ENCODE results near the gene DOCK2. TPM values are rescaled to one million over a fixed set of nuclear protein-coding genes. Genes with fewer than 3 reads are reported as not detected.
"Not testable (repeated sequence)": the region's sequence is repeated elsewhere in the genome, so short reads cannot be mapped to it uniquely, and the experiment has no call there.

The DOCK2 gene
- total RNA-seq, 1 donor from 2014 or later, result 0.77 TPM

DNA sequence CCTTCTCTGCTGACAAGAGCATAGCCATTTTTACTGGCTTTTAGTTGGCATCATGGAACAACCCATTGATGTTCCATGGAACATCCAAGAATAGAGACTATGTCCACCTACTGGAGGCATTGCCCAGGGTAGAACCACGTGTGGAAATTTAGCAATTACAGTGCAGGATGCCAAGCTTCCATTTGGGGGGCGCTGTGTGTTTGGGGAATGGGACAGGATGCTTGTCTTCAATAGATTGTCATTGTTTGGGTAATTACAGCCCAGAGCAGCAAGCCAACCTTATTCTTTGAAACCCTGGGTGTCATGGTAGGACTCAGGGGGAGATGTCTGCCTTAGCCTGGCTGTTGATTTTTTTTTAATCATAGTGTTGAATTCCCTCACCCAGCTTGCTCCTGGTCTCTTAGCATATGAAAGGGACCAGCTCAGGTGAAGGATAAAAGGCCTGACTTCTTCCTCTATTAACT lies 171.1 kb downstream of the DOCK2 start:
- Mint-ChIP-seq H3K27me3 (ENCODE audit: low read depth) (peaks cover 18% of the 10 kb centered on the region), H3K4me1 (no peaks in the 10 kb centered on the region), H3K36me3 (ENCODE audit: low read depth) (no peaks in the 10 kb centered on the region), H3K27ac (ENCODE audit: unreplicated experiment) (no peak overlapping the region), H3K9me3 (no peaks in the 10 kb centered on the region), H3K4me3 (no peak overlapping the region)
- DNase-seq (ENCODE audit: low read depth, low spot score), result no peak
- TF ChIP-seq, protein P1, sequence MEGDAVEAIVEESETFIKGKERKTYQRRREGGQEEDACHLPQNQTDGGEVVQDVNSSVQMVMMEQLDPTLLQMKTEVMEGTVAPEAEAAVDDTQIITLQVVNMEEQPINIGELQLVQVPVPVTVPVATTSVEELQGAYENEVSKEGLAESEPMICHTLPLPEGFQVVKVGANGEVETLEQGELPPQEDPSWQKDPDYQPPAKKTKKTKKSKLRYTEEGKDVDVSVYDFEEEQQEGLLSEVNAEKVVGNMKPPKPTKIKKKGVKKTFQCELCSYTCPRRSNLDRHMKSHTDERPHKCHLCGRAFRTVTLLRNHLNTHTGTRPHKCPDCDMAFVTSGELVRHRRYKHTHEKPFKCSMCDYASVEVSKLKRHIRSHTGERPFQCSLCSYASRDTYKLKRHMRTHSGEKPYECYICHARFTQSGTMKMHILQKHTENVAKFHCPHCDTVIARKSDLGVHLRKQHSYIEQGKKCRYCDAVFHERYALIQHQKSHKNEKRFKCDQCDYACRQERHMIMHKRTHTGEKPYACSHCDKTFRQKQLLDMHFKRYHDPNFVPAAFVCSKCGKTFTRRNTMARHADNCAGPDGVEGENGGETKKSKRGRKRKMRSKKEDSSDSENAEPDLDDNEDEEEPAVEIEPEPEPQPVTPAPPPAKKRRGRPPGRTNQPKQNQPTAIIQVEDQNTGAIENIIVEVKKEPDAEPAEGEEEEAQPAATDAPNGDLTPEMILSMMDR (conservative IDR thresholded peaks at IDR 0.05), result no peak

DNA sequence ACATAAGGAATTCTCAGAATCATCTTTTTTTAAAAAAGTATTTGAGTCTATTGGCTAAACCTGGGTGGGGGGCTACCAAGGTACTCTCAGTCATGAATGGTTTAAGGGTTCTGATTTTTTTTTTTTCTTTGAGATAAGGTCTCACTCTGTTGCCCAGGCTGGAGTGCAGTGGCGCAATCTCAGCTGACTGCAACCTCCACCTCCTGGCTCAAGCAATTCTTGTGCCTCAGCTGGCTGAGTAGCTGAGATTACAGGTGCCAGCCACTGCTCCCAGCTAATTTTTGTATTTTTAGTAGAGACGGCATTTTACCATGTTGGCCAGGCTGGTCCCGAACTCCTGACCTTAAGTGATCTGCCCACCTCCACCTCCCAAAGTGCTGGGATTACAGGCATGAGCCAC lies 171.8 kb downstream of the DOCK2 start:
- not testable (repeated sequence) for H3K4me1 Mint-ChIP-seq; H3K9me3 Mint-ChIP-seq; H3K36me3 Mint-ChIP-seq (ENCODE audit: low read depth); DNase-seq (ENCODE audit: low read depth, low spot score); H3K4me3 Mint-ChIP-seq; H3K27ac Mint-ChIP-seq (ENCODE audit: unreplicated experiment)
- H3K27me3 Mint-ChIP-seq (ENCODE audit: low read depth), result peaks cover 18% of the 10 kb centered on the region

DNA sequence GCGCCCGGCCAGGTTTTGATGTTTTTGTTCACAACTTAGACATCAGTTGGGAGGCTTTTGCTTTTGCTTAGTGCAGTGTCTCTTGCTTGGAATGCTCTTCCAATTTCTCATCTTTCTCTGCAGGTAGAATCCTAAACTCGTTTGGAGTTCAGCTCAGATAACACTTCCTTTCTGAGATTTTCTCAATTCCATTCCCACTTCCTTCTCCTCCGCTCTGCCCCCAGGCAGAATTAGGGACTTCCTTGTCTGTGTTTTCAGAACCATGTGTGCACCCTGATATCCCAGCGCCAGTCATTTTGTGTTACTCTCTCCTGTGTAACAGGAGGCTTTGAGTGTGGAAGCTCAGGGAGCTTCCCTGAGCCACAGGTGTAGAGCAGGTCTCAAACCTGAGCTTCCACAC lies 172.2 kb downstream of the DOCK2 start:
- Mint-ChIP-seq H3K27ac (ENCODE audit: unreplicated experiment) (no peak overlapping the region), H3K4me1 (no peaks in the 10 kb centered on the region), H3K4me3 (no peak overlapping the region), H3K27me3 (ENCODE audit: low read depth) (peaks cover 18% of the 10 kb centered on the region), H3K36me3 (ENCODE audit: low read depth) (no peaks in the 10 kb centered on the region), H3K9me3 (peaks cover 2% of the 10 kb centered on the region)
- TF ChIP-seq, protein P1 (conservative IDR thresholded peaks at IDR 0.05), result no peak
- DNase-seq (ENCODE audit: low read depth, low spot score), result no peak

DNA sequence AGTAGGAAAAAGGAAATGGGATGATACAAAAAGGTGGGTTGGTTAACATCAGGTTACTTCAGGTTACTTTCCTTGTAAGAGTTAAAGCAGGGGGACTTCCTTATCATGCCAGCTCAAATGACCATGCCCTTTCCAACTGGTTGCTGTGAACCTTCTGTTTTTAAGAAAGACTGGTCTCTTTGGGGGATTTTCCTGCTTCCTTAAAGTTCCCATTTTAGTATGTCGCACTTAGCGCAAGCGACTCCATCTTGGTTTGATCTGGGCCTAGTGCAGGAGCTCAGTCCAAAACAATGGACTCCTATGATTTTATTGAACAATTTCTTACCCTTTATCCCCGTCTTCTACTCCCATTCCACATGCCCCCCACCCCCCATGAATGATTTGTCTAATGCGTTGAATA lies 173.4 kb downstream of the DOCK2 start:
- Mint-ChIP-seq H3K4me1 (no peaks in the 10 kb centered on the region), H3K9me3 (peaks cover 2% of the 10 kb centered on the region), H3K4me3 (no peak overlapping the region), H3K36me3 (ENCODE audit: low read depth) (no peaks in the 10 kb centered on the region), H3K27ac (ENCODE audit: unreplicated experiment) (no peak overlapping the region), H3K27me3 (ENCODE audit: low read depth) (peaks cover 17% of the 10 kb centered on the region)
- DNase-seq (ENCODE audit: low read depth, low spot score), result no peak
- TF ChIP-seq, protein P1 (conservative IDR thresholded peaks at IDR 0.05), result no peak

DNA sequence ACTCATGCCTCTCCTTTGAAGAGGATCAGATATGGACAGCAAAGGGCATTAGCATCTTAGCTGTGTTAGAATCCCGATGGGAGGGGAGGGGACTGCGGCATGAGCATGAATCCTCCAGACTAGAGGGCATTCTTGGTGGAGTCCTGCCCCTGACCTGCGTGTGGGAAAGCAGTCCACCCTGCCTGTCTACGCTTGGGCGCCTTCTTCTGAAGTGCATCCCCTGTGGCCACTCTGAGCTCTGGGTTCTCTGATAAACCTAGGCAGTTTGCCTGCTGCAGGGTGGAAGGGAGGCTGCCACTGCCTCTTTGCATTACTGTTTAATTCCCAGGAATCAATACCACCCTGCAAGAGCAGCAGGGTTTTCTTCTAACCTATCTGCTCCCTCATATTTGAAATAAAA lies 173.9 kb downstream of the DOCK2 start:
- Mint-ChIP-seq H3K27me3 (ENCODE audit: low read depth) (peaks cover 13% of the 10 kb centered on the region), H3K27ac (ENCODE audit: unreplicated experiment) (no peak overlapping the region), H3K4me1 (no peaks in the 10 kb centered on the region), H3K36me3 (ENCODE audit: low read depth) (no peaks in the 10 kb centered on the region), H3K9me3 (peaks cover 2% of the 10 kb centered on the region), H3K4me3 (no peak overlapping the region)
- no peak for DNase-seq (ENCODE audit: low read depth, low spot score)
- TF ChIP-seq, protein P1 (conservative IDR thresholded peaks at IDR 0.05), result no peak

DNA sequence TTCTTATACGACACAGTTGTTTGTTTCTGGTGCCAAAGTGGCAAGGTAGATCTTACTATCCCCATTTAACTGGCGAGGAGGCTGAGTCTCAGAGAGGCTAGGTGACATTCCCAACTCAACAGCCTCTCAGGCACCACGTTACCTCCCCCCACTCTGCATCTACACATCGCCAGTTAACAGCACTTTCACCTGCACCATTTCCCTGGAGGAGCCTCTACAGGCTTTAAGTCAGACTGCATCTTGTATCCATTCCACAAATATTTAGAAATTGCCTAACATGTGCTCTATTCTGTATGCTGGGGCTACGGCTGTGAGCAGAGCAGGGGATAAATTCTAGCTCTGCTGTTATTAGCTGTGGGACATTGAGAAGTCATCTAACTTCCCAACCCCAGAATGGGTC lies 174.6 kb downstream of the DOCK2 start:
- Mint-ChIP-seq H3K27me3 (ENCODE audit: low read depth) (peaks cover 13% of the 10 kb centered on the region), H3K36me3 (ENCODE audit: low read depth) (no peaks in the 10 kb centered on the region), H3K27ac (ENCODE audit: unreplicated experiment) (no peak overlapping the region), H3K4me1 (no peaks in the 10 kb centered on the region), H3K9me3 (peaks cover 2% of the 10 kb centered on the region), H3K4me3 (no peak overlapping the region)
- no peak for DNase-seq (ENCODE audit: low read depth, low spot score)
- TF ChIP-seq, protein P1 (conservative IDR thresholded peaks at IDR 0.05), result no peak
